ENCODE data around the gene TP53BP1.
A peak's percentile ranks its signal among the peaks of the same experiment; 100 is the strongest.

The TP53BP1 gene

DNA sequence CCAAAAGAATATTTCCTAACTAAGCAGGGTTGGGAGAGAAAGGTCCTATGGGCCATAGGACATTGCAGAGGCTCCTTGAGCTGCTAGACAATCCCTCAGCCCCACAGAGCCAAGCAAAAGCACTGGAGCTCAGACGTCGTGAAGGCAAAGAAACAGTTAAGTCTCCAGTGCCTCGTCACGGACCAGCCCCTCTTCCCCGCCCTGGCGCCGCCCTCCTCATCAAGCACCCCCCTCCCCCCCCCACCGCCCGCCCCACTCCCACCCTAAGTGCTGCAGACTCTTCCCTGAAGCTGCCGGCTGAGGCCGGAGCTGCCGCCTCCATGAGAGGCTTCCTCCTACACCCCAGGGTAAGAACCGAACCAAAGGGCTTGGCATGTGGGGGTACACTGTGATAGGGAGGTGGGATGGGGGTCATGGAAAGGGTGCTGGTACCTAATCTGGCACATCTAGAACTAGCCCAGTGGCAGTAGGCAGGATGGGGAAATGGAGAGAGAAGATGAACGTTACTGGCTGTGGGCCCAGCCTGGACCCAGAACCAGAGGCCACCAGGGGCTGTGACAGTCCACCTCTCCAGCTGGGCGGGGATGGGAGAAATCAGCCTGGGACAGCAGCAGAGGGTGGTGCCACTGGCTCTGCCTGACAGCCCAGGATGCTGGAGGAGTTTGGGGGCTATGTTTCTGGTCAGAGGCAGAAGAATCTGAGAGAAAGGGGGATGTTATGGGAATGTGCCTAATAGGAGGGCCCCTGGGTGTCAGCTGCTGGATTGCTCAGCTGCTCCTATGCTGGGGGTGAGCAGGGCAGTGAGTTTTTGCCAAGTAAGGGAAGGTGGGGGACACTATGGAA is 24.6 kb upstream of the TP53BP1 start, which contains the start of gene MAP1A:
TSS of gene MAP1A (plus strand) at position 255 of the 843 bp plus-strand sequence. CDS start 3,866 bp downstream, outside the sequence.
- no peak for DNase-seq

DNA sequence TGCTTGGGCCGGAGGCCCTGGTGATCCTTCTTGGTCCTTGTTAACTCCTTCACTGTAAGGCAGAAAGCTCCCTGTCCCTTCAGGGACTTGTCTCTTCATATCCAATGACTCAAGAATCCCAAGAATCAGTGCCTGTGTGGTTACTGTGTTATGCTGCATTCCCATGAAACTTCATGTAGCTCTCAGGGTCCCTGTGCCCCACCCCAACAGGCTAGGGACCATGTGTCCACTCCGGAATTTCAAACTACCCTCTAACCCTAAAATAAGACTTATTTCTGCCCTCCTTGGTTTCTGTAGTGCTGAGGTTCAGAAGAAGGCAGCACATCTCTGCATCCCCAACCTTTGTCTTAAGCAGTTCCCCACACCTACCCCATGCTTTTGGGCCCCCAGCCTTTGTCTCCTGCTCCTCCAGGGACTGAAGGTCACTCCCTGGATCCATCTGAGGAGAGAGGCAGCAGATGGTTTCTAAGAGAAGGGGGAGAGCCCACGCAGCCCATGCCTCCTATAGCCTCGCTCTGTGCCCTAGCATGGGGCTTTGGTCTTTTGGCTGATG is 23.9 kb upstream of the TP53BP1 start:
- DNase-seq: no peak

DNA sequence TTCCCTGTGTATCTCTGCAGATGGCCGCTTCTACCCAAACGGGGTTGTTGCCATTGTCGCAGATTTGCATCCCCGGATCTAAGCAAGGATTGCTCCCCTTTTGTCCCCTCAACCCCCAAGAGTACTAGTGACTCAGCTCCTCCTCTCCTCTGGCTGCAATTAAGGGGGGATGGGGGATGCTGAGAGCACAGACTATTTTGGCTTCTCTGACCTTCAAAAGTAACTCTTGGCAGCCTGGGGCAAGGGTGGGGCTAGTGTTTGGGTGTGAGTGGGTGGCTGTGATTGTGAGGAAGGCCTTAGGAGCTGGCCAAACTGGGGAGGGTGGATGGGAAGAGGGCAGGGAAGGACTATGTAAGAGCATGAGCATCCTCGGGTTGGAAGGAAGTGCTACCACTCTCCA is 23.2 kb upstream of the TP53BP1 start:
- DNase-seq: no peak

DNA sequence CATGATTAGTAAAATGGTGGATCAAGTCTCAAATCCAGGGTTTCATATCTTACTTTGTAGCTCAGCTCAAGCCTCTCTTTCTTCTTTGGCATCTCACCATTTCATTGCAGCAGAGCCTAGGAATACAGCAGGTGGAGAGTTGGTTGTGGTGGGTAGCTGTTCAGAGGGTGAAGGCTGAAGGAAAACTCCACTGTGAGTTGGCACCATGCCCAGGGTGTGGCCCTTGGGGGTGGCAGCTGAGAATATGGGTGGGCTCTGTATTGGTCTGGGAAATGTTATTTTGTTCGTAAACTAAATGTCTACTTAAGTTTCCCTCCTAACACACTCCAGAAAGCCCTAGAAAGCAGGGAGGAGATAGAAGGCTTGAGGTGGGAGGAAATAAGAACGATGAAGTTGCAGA is 22.8 kb upstream of the TP53BP1 start:
- no peak for DNase-seq

DNA sequence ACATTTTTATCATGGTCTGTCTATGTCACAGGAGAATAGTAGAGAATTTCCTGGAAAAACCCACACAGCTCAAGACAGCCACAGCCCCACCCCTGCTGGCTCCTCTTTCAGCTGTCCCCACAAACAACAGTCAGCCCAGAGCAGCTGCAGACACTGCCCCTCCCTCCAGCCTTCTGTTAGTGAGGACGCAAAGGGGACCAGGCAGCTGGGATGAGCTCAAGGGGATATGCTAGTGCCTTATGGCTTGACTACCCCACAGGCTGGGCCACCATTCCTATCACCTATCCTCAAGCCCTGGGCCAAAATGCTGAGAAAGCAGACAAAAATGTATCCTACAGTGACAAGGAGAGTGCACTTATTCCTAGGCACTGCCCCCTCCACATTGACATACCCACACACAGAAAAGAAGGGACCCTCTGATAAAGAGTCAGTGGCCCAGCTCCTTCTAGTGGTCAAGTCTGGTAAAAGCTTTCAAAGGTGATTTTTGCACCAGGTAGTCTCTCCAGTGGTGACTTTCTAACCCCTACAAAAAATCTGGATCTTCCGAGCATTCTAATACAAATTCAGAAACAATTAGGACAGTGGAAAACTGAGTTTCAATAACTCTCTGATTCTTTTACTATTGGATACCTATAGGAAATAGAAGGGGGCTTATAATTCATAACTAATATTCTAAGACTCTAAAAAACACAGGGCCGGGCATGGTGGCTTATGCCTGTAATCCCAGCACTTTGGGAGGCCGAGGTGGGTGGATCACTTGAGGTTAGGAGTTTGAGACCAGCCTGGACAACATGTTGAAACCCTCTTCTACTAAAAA is 21.5 kb upstream of the TP53BP1 start:
- peak; percentile 32 for DNase-seq

GRCh38 chr15:43513550-43513949 is 20.6 kb upstream of the TP53BP1 start:
- no peak for DNase-seq

DNA sequence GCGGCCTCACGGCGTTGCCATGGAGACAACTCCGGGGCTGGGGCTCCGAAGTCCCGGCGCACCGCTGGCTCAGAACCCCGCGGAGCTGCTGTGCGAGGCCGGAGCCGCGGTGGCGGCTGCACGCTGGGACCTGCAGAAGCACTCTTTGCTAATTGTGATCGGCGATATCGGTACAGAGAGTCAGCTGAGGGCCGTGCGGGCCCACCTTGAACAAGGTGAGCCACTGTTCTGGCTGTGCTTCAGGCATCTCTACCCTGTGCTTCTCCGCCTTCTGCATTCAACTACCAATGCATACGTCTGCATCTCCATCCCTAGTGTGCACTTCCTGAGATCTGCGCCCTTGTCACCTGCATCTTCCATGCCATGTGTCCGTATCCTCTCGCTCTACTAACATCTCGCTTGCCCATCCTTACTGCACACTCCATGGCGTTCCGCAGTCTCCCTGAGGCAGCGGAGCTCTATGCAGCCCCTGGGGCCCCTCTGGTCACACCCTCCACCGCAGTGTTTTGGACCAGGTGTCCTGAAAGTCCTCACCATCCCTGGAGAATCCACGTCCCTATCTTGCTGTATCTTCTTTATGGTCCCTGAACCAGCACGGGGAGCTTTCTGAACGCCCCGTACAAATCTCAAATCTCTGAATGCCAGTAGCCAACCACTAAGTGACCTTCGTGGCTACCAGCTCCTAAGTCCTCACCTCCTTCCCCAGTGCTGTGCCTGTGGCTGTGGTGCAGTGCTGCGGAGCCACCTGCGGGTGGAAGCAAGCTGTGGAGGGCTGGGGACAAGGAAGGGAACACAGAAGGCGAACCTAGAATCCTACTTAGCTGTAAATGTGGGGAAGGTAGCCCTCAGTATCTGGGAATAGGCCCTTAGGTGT is 18.3 kb upstream of the TP53BP1 start:
- no peak for DNase-seq

DNA sequence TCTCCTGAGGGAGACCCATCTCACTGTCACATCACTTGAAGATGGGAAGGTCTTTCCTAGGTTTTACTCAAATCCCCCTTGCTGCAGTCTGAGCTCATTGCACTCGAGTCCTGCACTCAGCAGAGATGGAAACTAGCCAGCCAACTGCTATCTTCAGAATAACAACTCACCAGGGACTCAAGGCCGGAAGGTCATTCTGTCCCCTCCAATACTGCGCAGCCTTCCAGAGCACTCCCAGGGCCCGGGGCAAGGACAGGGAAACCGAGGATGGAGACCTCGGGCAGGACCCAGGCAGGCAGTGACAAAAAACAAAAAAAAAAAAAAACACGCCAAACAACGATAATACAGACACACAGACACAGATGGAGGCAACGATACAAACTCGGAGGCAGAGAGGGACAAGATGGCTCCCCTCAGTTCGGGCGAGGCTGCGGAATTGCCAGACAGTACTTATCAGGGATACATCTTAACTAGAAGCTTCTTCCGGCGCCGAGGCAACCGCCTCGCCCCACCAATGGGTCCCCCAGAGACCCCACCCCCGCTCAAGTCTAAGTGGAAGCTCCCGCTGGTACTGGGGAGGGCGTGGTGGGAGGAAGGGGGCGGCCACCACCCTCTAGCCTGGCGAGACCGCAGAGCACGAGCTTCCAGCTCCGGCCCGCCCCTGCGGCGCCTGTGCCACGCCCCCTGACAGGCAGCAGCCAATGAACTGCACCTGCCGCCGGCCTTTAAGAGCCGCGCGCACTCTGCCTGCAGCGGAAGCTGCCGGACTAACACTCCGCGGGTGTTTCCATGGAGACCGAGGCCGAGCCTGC is 17.4 kb upstream of the TP53BP1 start:
- peak; percentile 97 for DNase-seq

- no peak for DNase-seq
Observed at GRCh38 chr15:43509660-43510199, 16.8 kb upstream of the TP53BP1 start.

DNA sequence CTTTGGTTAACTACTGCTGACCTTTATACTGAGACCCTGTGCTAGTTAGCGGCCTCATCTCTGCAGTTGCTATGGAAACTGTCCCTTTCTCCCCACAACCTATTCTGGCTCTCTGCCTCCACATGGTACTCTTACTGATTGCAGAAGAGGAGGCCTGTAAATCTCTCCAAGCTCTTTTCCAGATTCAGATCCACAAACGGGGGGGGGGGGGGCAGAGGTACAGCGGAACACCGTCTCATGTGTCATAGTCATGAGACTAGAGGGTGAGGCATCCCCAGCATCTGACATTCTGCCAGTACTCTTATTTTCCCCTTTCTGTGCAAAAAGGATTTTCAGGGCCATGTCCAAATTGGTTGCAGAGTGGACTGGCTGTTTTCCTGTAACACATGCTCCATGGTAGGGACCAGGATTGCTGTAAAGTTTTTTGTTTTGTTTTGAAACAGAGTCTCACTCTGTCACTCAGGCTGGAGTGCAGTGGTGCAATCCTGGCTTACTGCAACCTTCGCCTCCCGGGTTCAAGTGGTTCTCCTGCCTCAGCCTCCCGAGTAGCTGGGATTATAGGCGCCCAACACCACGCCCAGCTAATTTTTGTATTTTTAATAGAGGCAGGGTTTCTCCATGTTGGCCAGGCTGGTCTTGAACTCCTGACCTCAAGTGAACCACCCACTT is 16.2 kb upstream of the TP53BP1 start:
- no peak for DNase-seq

DNA sequence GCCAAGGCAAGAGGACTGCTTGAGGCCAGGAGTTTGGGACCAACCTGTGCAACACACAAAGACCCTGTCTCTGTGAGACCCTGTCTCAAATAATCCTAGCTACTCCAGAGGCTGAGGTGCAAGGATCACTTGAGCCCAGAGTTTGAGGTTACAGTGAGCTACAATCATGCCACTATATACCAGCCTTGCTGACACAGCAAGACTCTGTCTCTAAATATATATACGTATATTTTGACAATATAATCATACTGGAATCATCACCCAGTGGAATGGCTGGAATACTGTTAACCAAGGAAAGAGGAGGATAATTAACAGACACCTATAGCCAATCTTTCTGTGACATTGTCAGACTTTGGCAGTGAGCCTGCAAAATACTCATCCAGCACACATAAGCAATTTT is 15.5 kb upstream of the TP53BP1 start:
- no peak for DNase-seq

DNA sequence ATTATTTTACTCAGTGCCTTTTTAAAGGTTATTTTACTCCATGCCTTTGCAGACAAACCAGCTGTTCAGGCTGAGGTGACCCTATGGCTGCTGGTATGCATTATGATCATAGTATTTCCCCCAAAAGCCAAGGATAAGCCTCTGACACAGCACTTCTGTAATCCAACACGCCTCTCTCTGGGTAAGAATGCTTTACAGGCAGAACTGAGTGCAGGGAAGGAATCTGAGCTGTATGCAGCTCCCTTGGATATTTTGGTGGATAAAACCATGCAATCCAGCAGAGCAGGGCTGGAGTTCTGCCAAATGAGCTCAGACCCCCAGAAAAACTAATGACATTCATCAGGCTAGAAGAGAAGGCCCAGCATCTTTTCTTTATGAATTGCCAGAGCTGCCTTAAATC is 12.8 kb upstream of the TP53BP1 start:
- DNase-seq: no peak

- no peak for DNase-seq
Observed at GRCh38 chr15:43499635-43500034, 6.7 kb upstream of the TP53BP1 start.

- DNase-seq: no peak
Observed at GRCh38 chr15:43498990-43499389, 6.0 kb upstream of the TP53BP1 start.

GRCh38 chr15:43493703-43494472 is 932 bp upstream of the TP53BP1 start:
- DNase-seq: no peak

DNA sequence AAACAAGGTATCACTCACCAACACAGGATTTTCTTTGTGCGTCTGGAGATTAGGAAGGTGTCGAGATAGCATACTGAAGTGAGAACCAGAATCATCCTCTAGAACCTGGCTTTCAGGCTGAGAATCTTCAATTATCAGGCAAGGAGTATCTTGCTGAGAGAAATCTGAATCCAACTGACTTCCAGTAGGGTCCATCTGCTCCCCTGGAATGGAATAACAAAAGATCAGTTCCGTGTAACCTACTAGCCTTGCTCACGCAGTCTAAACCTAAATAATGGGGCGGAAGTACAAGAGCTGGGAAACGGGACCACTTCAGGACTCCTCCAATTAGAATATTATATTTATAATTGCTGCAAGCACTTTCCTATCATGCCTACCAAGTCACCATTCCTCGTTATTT is 690 bp downstream of the TP53BP1 start:
- DNase-seq: no peak

GRCh38 chr15:43489191-43489590 is 3.8 kb downstream of the TP53BP1 start:
- no peak for DNase-seq

- DNase-seq: no peak
Observed at GRCh38 chr15:43488790-43489189, 4.2 kb downstream of the TP53BP1 start.

GRCh38 chr15:43487271-43487895 is 5.6 kb downstream of the TP53BP1 start:
- no peak for DNase-seq

DNA sequence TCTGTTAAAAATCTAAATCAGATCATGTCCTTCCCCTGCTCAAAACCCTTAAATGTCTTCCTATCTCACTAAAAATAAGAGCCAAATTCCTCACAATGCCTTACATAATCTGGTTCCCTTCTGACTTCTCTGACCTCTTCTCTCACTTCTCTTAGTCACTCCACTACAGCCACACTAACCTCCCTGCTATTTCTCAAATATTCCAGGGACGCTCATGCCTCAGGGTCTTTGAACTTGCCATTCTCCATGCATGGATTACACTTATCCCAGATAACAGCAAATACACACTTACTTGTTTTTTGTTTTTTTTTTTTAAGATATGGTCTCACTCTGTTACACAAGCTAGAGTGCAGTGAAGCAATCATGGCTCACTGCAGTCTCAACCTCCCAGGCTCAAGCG is 8.5 kb downstream of the TP53BP1 start:
- no peak for DNase-seq

Measured in stimulated activated CD8-positive, alpha-beta memory T cell treated with anti-CD3 and anti-CD28 coated beads, Interleukin-4, amount 100 ng/mL, for 48 hours (primary cell).